ENCODE measurements around the gene PPM1E.

PPM1E gene

GRCh38 chr17:58889928-58890327 lies 134.3 kb downstream of the PPM1E start:
- Histone ChIP-seq H4K20me1 (ENCODE audit: insufficient read depth, low read length) (no peaks in the 10 kb centered on the region), H3K27ac (ENCODE audit: low read length) (no peak overlapping the region), H3K4me3 (ENCODE audit: low read length) (no peak overlapping the region), H2AFZ (ENCODE audit: low read depth, low read length) (no peak overlapping the region), H3K79me2 (ENCODE audit: low read length) (0 out of 2 replicates have a peak, but pooled peaks cover 3% of the 10 kb centered on the region), H3K4me2 (ENCODE audit: low read length) (no peak overlapping the region), H3K27me3 (ENCODE audit: low read depth, low read length) (no peaks in the 10 kb centered on the region), H3K9me3 (ENCODE audit: insufficient read depth, low read length) (no peaks in the 10 kb centered on the region), H3K4me1 (ENCODE audit: low read length) (no peaks in the 10 kb centered on the region), H3K36me3 (replicated peaks; ENCODE audit: low read depth, low read length) (peaks cover 2% of the 10 kb centered on the region), H3K9ac (ENCODE audit: low read length) (no peak overlapping the region)
- no peak for TF ChIP-seq EZH2phosphoT487 (IDR thresholded peaks at IDR 0.05; ENCODE audit: low read depth)

GRCh38 chr17:58899191-58899590 lies 143.5 kb downstream of the PPM1E start:
- Histone ChIP-seq H2AFZ (ENCODE audit: low read depth, low read length) (no peak overlapping the region), H3K36me3 (replicated peaks; ENCODE audit: low read depth, low read length) (no peaks in the 10 kb centered on the region)
- TF ChIP-seq EZH2phosphoT487 (IDR thresholded peaks at IDR 0.05; ENCODE audit: low read depth) (no peak), CTCF (IDR thresholded peaks at IDR 0.05; ENCODE audit: low read depth, low read length) (no peak)

GRCh38 chr17:58902322-58902721 lies 146.7 kb downstream of the PPM1E start:
- Histone ChIP-seq H3K4me3 (ENCODE audit: low read length) (no peak overlapping the region), H3K9me3 (ENCODE audit: insufficient read depth, low read length) (no peaks in the 10 kb centered on the region), H2AFZ (ENCODE audit: low read depth, low read length) (no peak overlapping the region), H3K9ac (ENCODE audit: low read length) (no peak overlapping the region), H3K79me2 (ENCODE audit: low read length) (no peaks in the 10 kb centered on the region), H3K27ac (ENCODE audit: low read length) (no peak overlapping the region), H3K4me1 (ENCODE audit: low read length) (no peaks in the 10 kb centered on the region), H4K20me1 (ENCODE audit: insufficient read depth, low read length) (no peaks in the 10 kb centered on the region), H3K36me3 (replicated peaks; ENCODE audit: low read depth, low read length) (peaks cover 5% of the 10 kb centered on the region), H3K27me3 (ENCODE audit: low read depth, low read length) (no peaks in the 10 kb centered on the region), H3K4me2 (ENCODE audit: low read length) (no peak overlapping the region)
- no peak for TF ChIP-seq CTCF (IDR thresholded peaks at IDR 0.05; ENCODE audit: low read depth, low read length)
- TF ChIP-seq EZH2phosphoT487 (IDR thresholded peaks at IDR 0.05; ENCODE audit: low read depth): no peak

More at GRCh38 chr17:58899191-58899590, 143.5 kb downstream of the PPM1E start:
- H3K27me3 ChIP-seq (ENCODE audit: low read depth, low read length): no peaks in the 10 kb centered on the region
- H3K4me1 ChIP-seq (ENCODE audit: low read length): no peaks in the 10 kb centered on the region
- H4K20me1 ChIP-seq (ENCODE audit: insufficient read depth, low read length): no peaks in the 10 kb centered on the region
- H3K4me2 ChIP-seq (ENCODE audit: low read length): no peak overlapping the region
- H3K9me3 ChIP-seq (ENCODE audit: insufficient read depth, low read length): 0 out of 2 replicates have a peak, but pooled peaks cover 4% of the 10 kb centered on the region
- no peaks in the 10 kb centered on the region for H3K79me2 ChIP-seq (ENCODE audit: low read length)
- no peak overlapping the region for H3K4me3 ChIP-seq (ENCODE audit: low read length)
- no peak overlapping the region for H3K9ac ChIP-seq (ENCODE audit: low read length)
- no peak overlapping the region for H3K27ac ChIP-seq (ENCODE audit: low read length)

GRCh38 chr17:58911741-58912343 lies 156.2 kb downstream of the PPM1E start:
- no peaks in the 10 kb centered on the region for H3K27me3 ChIP-seq (ENCODE audit: low read depth, low read length)
- H3K4me3 ChIP-seq (ENCODE audit: low read length): no peak overlapping the region
- H2AFZ ChIP-seq (ENCODE audit: low read depth, low read length): no peak overlapping the region
- peaks cover 21% of the 10 kb centered on the region for H3K4me1 ChIP-seq (ENCODE audit: low read length)
- no peak for TF ChIP-seq CTCF (IDR thresholded peaks at IDR 0.05; ENCODE audit: low read depth, low read length)
- TF ChIP-seq EZH2phosphoT487 (IDR thresholded peaks at IDR 0.05; ENCODE audit: low read depth): no peak
- no peak overlapping the region for H3K27ac ChIP-seq (ENCODE audit: low read length)
- no peaks in the 10 kb centered on the region for H4K20me1 ChIP-seq (ENCODE audit: insufficient read depth, low read length)
- H3K36me3 ChIP-seq (replicated peaks; ENCODE audit: low read depth, low read length): peaks cover 33% of the 10 kb centered on the region
- H3K9me3 ChIP-seq (ENCODE audit: insufficient read depth, low read length): peaks cover 37% of the 10 kb centered on the region
- peaks cover 5% of the 10 kb centered on the region; the same call in 1 of the 2 replicates for H3K79me2 ChIP-seq (ENCODE audit: low read length)
- H3K9ac ChIP-seq (ENCODE audit: low read length): no peak overlapping the region
- H3K4me2 ChIP-seq (ENCODE audit: low read length): no peak overlapping the region

Data from OCI-LY3 (cell line).